ENCODE data around the gene WNK2.

Gene WNK2

DNA sequence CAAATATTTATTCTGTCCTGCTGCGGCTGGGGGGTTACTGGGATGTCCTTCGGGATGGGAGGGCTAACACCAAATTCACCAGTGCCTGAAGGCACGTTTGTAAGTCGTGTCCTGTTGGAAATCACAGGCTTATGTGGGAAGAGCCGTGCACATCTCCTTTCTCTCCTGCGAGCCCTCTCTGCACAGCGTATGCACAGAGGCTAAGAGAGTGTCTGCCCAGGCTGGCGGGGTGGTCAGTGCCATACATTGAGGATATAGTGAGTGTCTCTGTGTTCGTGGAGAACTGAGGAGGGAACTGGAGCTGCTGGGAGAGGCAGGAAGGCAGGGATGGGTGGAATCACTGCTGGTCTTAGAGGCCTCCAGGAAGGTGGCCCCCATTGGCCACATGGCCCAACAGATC is 110.1 kb downstream of the WNK2 start:
- H3K36me3 ChIP-seq (ENCODE audit: control insufficient read depth in 1 of 2, insufficient read depth in 2 of 2, low read length in 2 of 2): peaks cover 0 to 6% of the 10 kb centered on the region in 2 donors
- no peaks in the 10 kb centered on the region for H3K27me3 ChIP-seq (ENCODE audit: control insufficient read depth in 1 of 2, insufficient read depth in 2 of 2, low read length in 2 of 2)
- H3K9me3 ChIP-seq (ENCODE audit: control insufficient read depth in 1 of 2, low read length in 2 of 2): no peaks in the 10 kb centered on the region
- H3K4me3 ChIP-seq (ENCODE audit: low read depth in 1 of 2, low read length in 2 of 2): no peak overlapping the region
- H3K27ac ChIP-seq (ENCODE audit: low read depth, low read length): no peak overlapping the region
- H3K4me1 ChIP-seq (ENCODE audit: control insufficient read depth in 1 of 2, insufficient read depth in 2 of 2, low read length in 2 of 2): peaks cover 22 to 24% of the 10 kb centered on the region in 2 donors
- H3K9ac ChIP-seq (ENCODE audit: low read depth in 1 of 2, low read length in 2 of 2): no peak overlapping the region

DNA sequence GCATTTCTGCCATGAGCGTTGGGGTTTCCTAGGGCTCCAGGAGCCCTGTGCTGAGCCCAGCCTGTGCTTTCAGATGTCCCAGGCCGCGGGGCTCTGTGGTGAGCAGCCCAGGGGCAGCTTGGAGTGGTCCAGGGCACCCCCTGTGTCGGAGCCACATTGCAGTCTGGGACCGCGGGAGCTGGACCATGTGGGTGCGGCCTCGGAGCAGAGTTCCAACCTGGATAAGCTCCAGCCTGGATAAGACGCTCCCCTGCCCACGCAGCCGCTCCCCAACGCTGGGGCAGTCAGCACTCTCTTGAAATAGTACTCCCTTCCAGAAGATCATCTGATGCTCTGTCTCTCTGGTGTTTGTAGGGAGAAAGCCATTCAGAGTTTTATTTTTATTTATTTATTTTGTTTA is 111.1 kb downstream of the WNK2 start:
- Histone ChIP-seq H3K4me3 (ENCODE audit: low read depth in 1 of 2, low read length in 2 of 2) (no peak overlapping the region), H3K27ac (ENCODE audit: low read depth, low read length) (no peak overlapping the region), H3K27me3 (ENCODE audit: control insufficient read depth in 1 of 2, insufficient read depth in 2 of 2, low read length in 2 of 2) (no peaks in the 10 kb centered on the region), H3K9ac (ENCODE audit: low read depth in 1 of 2, low read length in 2 of 2) (no peak overlapping the region), H3K9me3 (ENCODE audit: control insufficient read depth in 1 of 2, low read length in 2 of 2) (no peaks in the 10 kb centered on the region), H3K36me3 (ENCODE audit: control insufficient read depth in 1 of 2, insufficient read depth in 2 of 2, low read length in 2 of 2) (peaks cover 0 to 6% of the 10 kb centered on the region in 2 donors), H3K4me1 (ENCODE audit: control insufficient read depth in 1 of 2, insufficient read depth in 2 of 2, low read length in 2 of 2) (peaks cover 30 to 32% of the 10 kb centered on the region in 2 donors)

DNA sequence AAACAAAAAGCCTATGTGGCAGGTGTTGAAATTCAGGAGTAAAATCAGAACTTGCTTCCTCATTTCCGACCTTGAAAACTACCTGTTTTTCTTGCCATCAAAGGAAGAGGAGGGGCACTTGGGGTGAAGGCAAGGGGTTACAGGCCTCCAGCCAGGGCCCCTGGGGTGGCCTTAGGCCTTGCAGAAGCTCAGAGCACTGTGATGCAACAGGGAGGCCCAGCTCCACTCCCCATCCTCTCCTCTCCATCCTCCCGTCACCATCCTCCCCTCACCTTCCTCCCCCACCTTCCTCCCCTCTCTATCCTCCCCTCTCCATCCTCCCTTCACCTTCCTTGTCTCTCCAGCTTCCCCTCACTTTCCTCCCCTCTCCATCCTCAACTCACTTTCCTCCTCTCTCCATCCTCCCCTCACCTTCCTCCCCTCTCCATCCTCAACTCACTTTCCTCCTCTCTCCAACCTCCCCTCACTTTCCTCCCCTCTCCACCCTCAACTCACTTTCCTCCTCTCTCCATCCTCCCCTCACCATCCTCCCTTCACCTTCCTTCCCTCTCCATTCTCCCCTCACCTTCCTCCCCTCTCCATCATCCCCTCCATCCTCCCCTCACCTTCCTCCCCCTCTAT is 111.6 kb downstream of the WNK2 start:
- Histone ChIP-seq H3K9ac (ENCODE audit: low read depth in 1 of 2, low read length in 2 of 2) (no peak overlapping the region), H3K27me3 (ENCODE audit: control insufficient read depth in 1 of 2, insufficient read depth in 2 of 2, low read length in 2 of 2) (no peaks in the 10 kb centered on the region), H3K9me3 (ENCODE audit: control insufficient read depth in 1 of 2, low read length in 2 of 2) (no peaks in the 10 kb centered on the region), H3K4me1 (ENCODE audit: control insufficient read depth in 1 of 2, insufficient read depth in 2 of 2, low read length in 2 of 2) (peaks cover 35 to 37% of the 10 kb centered on the region in 2 donors), H3K27ac (ENCODE audit: low read depth, low read length) (no peak overlapping the region), H3K36me3 (ENCODE audit: control insufficient read depth in 1 of 2, insufficient read depth in 2 of 2, low read length in 2 of 2) (peaks cover 0 to 6% of the 10 kb centered on the region in 2 donors), H3K4me3 (ENCODE audit: low read depth in 1 of 2, low read length in 2 of 2) (no peak overlapping the region)

DNA sequence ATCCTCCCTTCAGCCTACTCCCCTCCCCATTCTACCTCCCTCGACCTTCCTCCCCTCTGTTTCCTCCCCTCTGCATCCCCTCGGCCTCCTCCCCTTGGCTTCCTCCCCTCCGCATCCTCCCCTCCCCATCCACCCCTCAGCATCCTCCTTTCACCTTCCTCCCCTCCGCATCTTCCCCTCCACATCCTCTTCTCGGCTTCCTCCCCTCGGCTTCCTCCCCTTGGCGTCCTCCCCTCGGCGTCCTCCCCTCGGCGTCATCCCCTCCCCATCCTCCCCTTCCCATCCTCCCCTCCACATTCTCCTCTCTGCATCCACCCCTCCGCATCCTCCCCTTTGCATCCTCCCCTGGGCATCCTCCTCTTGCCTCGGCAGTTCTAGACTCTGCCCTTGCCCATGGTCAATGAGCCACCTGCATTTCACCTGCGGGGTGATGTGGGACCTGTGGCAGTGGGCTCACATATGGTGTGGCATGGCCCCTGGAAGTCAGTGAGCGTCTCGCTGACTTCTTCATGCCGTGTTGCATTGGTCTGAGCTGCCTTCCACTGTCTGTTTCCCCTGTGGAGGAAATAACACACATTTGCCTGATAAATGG is 113.0 kb downstream of the WNK2 start:
- Histone ChIP-seq H3K36me3 (ENCODE audit: control insufficient read depth in 1 of 2, insufficient read depth in 2 of 2, low read length in 2 of 2) (peaks cover 0 to 6% of the 10 kb centered on the region in 2 donors), H3K9me3 (ENCODE audit: control insufficient read depth in 1 of 2, low read length in 2 of 2) (no peaks in the 10 kb centered on the region), H3K4me3 (ENCODE audit: low read depth in 1 of 2, low read length in 2 of 2) (no peak overlapping the region), H3K4me1 (ENCODE audit: control insufficient read depth in 1 of 2, insufficient read depth in 2 of 2, low read length in 2 of 2) (peaks cover 49 to 51% of the 10 kb centered on the region in 2 donors), H3K9ac (ENCODE audit: low read depth in 1 of 2, low read length in 2 of 2) (no peak overlapping the region), H3K27ac (ENCODE audit: low read depth, low read length) (no peak overlapping the region), H3K27me3 (ENCODE audit: control insufficient read depth in 1 of 2, insufficient read depth in 2 of 2, low read length in 2 of 2) (no peaks in the 10 kb centered on the region)

DNA sequence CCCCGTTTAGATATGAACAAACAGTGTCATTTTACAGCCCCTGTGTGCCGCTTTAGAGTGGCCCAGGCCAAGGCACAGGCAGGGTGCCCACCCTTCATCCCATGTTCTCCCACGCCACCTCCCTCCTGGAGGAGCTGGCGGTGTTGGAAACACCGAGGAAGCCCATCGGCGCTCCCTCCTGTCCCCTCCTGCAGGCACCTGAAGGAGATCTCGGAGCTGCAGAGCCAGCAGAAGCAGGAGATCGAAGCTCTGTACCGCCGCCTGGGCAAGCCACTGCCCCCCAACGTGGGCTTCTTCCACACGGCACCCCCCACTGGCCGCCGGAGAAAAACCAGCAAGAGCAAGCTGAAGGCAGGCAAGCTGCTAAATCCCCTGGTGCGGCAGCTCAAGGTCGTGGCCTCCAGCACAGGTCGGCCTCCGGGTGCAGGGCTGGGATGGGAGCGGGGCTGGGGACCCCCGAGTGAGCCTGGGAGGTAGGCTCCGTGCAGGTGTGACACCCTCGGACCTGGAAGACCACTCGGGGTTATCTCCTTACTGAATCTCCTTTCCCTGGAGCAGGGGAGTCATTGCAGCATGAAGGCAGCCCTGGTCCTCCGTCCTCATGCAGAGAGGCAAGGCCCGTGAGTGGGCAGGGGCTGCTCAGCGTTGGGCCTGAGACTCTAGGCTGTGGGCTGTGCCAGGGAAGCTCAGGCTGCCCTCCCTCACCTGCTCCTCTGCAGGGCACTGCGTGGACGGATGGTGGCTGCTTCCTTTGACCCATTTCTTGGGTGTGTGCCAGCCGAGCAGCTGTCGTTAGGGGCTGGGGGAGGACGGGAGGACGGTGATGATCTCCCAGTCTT is 113.9 kb downstream of the WNK2 start:
- Histone ChIP-seq H3K4me3 (ENCODE audit: low read depth in 1 of 2, low read length in 2 of 2) (peak overlapping the region in 1 of 2 donors; percentile 11), H3K4me1 (ENCODE audit: control insufficient read depth in 1 of 2, insufficient read depth in 2 of 2, low read length in 2 of 2) (peaks cover 54 to 56% of the 10 kb centered on the region in 2 donors), H3K9ac (ENCODE audit: low read depth in 1 of 2, low read length in 2 of 2) (peak overlapping the region in 1 of 2 donors; percentile 34), H3K9me3 (ENCODE audit: control insufficient read depth in 1 of 2, low read length in 2 of 2) (no peaks in the 10 kb centered on the region), H3K36me3 (ENCODE audit: control insufficient read depth in 1 of 2, insufficient read depth in 2 of 2, low read length in 2 of 2) (no peaks in the 10 kb centered on the region), H3K27me3 (ENCODE audit: control insufficient read depth in 1 of 2, insufficient read depth in 2 of 2, low read length in 2 of 2) (no peaks in the 10 kb centered on the region), H3K27ac (ENCODE audit: low read depth, low read length) (no peak overlapping the region)

DNA sequence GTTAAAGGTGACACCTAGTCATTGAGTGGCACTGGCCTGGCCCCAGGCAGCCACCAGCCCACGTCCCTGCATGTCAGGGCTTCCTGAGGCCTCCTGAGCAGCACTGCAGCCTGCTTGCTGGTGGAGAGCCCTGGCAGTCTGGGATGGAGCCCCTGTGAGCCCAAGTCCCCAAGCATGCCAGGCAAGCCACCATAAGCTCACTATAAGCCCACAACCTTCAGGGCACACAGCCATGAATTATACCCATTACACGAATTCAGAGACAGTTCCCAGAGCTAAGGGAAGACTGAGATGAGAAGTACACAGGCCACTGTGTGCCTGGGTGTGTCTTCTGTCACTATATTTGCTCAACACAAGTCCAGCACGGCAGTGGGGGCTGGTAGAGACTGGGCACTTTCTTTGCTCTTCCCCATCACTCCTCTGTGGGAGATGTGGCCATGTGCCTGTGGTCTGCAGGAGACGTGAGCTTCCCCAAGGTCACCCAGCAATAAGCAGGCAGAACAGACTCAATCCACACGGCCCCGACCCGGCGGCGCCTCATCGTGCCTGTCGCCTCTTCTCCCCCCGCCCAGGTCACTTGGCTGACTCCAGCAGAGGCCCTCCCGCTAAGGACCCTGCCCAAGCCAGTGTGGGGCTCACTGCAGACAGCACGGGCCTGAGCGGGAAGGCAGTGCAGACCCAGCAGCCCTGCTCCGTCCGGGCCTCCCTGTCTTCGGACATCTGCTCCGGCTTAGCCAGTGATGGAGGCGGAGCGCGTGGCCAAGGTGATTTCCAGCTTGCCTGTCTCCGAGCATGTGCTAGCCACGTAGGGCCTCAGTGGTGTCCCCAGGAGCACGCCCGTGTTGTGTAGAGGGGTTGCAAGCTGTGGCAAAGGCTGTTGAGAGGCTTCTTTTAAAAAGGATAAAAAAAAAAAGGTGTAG is 114.8 kb downstream of the WNK2 start:
- Histone ChIP-seq H3K27ac (ENCODE audit: low read depth, low read length) (no peak overlapping the region), H3K4me3 (ENCODE audit: low read depth in 1 of 2, low read length in 2 of 2) (peak overlapping the region in 1 of 2 donors; percentile 11), H3K9ac (ENCODE audit: low read depth in 1 of 2, low read length in 2 of 2) (peak overlapping the region; percentile 30 to 34), H3K9me3 (ENCODE audit: control insufficient read depth in 1 of 2, low read length in 2 of 2) (no peaks in the 10 kb centered on the region), H3K4me1 (ENCODE audit: control insufficient read depth in 1 of 2, insufficient read depth in 2 of 2, low read length in 2 of 2) (peaks cover 54 to 56% of the 10 kb centered on the region in 2 donors), H3K36me3 (ENCODE audit: control insufficient read depth in 1 of 2, insufficient read depth in 2 of 2, low read length in 2 of 2) (peaks cover 0 to 2% of the 10 kb centered on the region in 2 donors), H3K27me3 (ENCODE audit: control insufficient read depth in 1 of 2, insufficient read depth in 2 of 2, low read length in 2 of 2) (no peaks in the 10 kb centered on the region)

DNA sequence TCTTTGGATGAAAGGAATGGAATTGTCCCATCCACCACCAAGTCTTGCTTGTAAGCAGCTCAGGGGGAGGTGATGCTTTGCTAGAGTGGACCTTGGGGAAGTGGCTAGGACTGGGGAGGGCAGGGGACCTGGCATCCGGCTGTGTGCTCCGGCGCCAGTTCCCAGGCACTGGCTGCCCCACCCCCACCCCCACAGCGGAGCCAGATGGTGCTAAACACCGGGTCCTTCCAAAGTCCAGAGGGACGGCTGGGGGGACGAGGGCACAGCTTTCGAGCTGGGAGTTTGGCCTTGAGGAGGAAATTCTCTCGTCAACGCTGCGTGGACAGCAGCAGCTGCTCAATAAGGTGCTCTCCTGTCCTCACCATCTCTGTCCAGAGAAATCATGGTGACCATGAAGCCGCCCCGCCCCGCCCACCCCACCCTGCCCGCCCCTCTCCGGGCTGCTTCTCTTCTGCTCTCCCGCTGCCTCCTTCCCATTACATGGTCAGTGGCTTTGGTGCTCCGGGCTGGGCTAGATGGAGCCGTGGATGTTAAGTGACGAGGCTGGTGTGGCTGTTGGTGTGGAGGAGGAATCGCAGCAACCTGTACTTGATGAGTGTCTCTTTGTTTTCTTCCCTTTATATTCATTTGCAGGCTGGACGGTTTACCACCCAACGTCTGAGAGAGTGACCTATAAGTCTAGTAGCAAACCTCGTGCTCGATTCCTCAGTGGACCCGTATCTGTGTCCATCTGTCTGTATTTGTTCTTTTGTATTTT is 115.7 kb downstream of the WNK2 start:
- Histone ChIP-seq H3K27me3 (ENCODE audit: control insufficient read depth in 1 of 2, insufficient read depth in 2 of 2, low read length in 2 of 2) (no peaks in the 10 kb centered on the region), H3K9ac (ENCODE audit: low read depth in 1 of 2, low read length in 2 of 2) (peak overlapping the region in 1 of 2 donors; percentile 30), H3K9me3 (ENCODE audit: control insufficient read depth in 1 of 2, low read length in 2 of 2) (no peaks in the 10 kb centered on the region), H3K36me3 (ENCODE audit: control insufficient read depth in 1 of 2, insufficient read depth in 2 of 2, low read length in 2 of 2) (peaks cover 0 to 2% of the 10 kb centered on the region in 2 donors), H3K27ac (ENCODE audit: low read depth, low read length) (no peak overlapping the region), H3K4me1 (ENCODE audit: control insufficient read depth in 1 of 2, insufficient read depth in 2 of 2, low read length in 2 of 2) (peaks cover 50 to 54% of the 10 kb centered on the region in 2 donors), H3K4me3 (ENCODE audit: low read depth in 1 of 2, low read length in 2 of 2) (no peak overlapping the region)

DNA sequence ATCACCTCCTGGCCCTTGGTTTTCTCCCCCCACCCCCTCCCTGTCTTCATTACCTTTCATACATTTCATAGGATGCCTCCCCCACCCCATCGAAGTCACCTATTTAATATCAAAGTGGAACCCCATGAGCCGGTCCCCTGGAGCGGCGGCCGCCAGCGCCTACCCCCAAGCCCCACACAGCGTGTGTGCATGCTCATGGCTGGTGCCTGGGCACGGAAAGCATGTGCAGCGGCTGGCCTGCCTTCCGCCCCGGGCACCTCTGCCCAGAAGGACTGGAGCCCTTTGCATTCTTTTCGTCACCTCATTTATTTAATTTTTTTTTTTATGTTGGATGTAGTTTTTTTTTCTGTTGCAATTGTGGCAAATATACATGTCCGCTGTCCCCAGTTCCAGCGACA is 116.2 kb downstream of the WNK2 start:
- no peaks in the 10 kb centered on the region for H3K27me3 ChIP-seq (ENCODE audit: control insufficient read depth in 1 of 2, insufficient read depth in 2 of 2, low read length in 2 of 2)
- H3K36me3 ChIP-seq (ENCODE audit: control insufficient read depth in 1 of 2, insufficient read depth in 2 of 2, low read length in 2 of 2): peaks cover 2% of the 10 kb centered on the region in 2 donors
- H3K9me3 ChIP-seq (ENCODE audit: control insufficient read depth in 1 of 2, low read length in 2 of 2): no peaks in the 10 kb centered on the region
- H3K4me1 ChIP-seq (ENCODE audit: control insufficient read depth in 1 of 2, insufficient read depth in 2 of 2, low read length in 2 of 2): peaks cover 45 to 49% of the 10 kb centered on the region in 2 donors
- no peak overlapping the region for H3K9ac ChIP-seq (ENCODE audit: low read depth in 1 of 2, low read length in 2 of 2)
- no peak overlapping the region for H3K27ac ChIP-seq (ENCODE audit: low read depth, low read length)
- H3K4me3 ChIP-seq (ENCODE audit: low read depth in 1 of 2, low read length in 2 of 2): no peak overlapping the region

DNA sequence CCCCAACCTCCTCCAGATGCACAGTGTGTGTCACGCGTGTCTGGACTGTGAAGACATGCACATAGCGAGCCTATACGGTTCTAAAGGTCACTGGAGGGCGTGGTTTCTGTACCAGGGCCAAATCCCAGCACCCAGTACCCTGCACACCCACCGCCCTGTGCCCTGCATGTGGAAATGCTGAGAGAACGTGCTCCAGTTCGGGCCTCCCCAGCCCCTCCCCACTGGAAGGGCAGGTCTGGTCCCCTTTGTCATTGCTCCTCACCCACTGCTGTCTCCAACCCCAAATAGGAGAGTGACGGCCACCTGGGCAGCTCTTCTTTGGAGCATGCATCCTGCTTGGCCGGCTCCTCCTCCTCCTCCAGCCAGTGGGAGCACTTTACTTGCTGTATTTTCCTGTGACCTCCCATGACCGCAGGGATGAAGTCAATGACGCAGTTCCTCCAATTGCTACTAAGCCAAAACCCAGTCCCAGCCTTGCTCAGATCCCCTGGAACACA is 116.7 kb downstream of the WNK2 start:
- Histone ChIP-seq H3K27ac (ENCODE audit: low read depth, low read length) (no peak overlapping the region), H3K4me3 (ENCODE audit: low read depth in 1 of 2, low read length in 2 of 2) (no peak overlapping the region), H3K9ac (ENCODE audit: low read depth in 1 of 2, low read length in 2 of 2) (no peak overlapping the region), H3K36me3 (ENCODE audit: control insufficient read depth in 1 of 2, insufficient read depth in 2 of 2, low read length in 2 of 2) (peaks cover 2 to 4% of the 10 kb centered on the region in 2 donors), H3K9me3 (ENCODE audit: control insufficient read depth in 1 of 2, low read length in 2 of 2) (no peaks in the 10 kb centered on the region), H3K4me1 (ENCODE audit: control insufficient read depth in 1 of 2, insufficient read depth in 2 of 2, low read length in 2 of 2) (peaks cover 45 to 49% of the 10 kb centered on the region in 2 donors), H3K27me3 (ENCODE audit: control insufficient read depth in 1 of 2, insufficient read depth in 2 of 2, low read length in 2 of 2) (no peaks in the 10 kb centered on the region)
